CD4-positive, alpha-beta T cell treated with Interferon gamma for 1 hour (primary cell): ENCODE results near the gene FBXO45.
"Not testable (repeated sequence)": the region's sequence is repeated elsewhere in the genome, so short reads cannot be mapped to it uniquely, and the experiment has no call there.

ENCODE experiments used
- DNase-seq: peaks from one replicate; pipeline ENCODE4 v3.0.0-alpha.2; 2020

FBXO45 gene

DNA sequence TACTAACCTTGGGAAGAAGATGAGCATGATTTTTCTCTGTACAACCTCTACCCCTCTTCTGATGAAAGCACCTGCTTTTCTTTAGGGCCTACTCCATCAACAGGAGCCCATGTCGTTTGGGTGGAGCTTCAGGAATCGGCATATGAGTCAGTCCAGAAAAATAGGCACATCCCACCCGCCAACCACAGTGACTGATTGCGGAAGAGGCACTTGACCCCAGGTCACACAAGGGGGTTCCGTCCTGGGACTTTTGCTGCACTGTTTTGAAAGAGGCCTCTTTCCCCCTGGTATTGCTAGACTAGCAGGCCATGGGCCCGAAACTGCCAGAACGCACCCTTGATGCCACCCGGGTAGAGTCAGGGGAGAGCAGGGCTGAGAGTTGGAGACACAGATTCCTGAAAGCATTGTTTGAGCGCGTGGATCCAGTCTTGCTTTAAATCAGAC is 51.7 kb downstream of the FBXO45 start:
- peak; percentile 71 for DNase-seq

DNA sequence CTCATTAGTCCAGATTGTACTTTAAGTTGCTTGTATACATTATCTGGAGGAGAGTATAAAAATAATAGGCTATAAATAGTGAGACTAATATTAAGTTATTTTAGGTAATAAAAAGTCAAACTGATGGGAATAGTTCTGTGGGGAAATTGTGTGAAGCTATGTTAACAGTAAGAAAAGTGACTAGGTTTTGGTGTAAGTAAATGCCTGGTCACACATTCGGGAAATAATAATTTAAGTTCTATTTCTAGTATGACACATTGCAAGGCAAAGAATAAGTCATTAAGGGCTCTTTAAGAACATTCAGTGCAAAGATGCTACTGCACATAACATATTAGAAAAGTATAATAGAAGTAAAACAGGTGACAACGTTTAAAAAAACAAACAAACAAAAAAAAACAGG is 52.2 kb downstream of the FBXO45 start:
- no peak for DNase-seq

DNA sequence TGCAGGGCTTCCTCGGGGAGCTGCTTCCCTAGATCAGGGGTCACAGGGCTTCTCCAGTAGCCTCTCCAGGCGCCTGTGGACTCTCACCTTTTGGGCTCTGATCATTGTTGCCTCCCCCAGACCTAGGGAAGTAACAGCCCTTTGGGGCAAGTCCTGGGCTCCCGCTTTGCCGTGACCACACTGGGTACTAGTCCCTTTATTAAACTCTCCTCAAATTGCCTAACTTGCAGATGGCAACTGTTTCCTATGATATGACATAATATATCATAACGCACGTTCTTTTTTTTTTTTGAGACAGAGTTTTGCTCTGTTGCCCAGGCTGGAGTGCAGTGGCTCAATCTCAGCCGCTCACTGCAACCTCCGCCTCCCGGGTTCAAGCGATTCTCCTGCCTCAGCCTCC is 53.2 kb downstream of the FBXO45 start:
- no peak for DNase-seq

DNA sequence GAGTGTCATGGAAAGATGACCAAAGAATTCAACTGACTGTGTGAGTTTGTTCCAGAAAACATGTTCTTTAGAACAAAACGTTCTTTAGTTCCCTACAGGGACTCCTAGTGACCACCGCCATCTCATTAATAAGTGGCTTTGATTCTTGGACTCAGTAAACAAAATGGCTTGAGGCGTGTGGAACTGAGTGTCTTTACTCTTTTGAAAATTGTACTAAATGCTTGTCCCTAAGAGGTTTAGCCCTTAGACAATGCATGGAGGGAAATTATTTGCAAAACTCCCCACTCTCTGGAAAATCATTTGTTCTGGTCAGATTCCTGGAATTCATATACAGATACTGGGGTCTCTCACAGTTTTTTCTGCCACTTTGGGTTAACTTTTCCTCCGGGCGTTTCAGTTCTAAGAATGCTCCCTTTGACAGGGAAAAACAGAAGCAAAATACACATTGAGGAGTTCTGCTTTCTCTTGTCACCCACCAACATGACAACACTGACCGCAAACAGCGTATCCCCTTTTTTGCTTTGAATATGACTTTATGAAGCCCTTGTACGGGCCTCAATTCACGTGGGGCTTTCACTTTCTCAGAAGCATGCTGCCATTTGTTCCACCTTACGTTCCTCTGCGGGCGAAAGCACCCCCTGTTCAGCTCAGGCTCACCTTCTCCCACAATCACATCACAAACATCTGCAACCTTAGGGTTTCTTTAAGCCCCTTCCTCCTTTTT is 55.8 kb downstream of the FBXO45 start:
- peak; percentile 47 for DNase-seq

GRCh38 chr3:196624907-196625306 is 56.4 kb downstream of the FBXO45 start:
- DNase-seq, result peak; percentile 46

GRCh38 chr3:196625331-196625730 is 56.9 kb downstream of the FBXO45 start:
- DNase-seq, result no peak

GRCh38 chr3:196627918-196628231 is 59.4 kb downstream of the FBXO45 start:
- DNase-seq, result no peak

- no peak for DNase-seq
Measured at GRCh38 chr3:196629228-196629627, 60.8 kb downstream of the FBXO45 start.

- no peak for DNase-seq
Measured at GRCh38 chr3:196631682-196632045, 63.2 kb downstream of the FBXO45 start.

DNA sequence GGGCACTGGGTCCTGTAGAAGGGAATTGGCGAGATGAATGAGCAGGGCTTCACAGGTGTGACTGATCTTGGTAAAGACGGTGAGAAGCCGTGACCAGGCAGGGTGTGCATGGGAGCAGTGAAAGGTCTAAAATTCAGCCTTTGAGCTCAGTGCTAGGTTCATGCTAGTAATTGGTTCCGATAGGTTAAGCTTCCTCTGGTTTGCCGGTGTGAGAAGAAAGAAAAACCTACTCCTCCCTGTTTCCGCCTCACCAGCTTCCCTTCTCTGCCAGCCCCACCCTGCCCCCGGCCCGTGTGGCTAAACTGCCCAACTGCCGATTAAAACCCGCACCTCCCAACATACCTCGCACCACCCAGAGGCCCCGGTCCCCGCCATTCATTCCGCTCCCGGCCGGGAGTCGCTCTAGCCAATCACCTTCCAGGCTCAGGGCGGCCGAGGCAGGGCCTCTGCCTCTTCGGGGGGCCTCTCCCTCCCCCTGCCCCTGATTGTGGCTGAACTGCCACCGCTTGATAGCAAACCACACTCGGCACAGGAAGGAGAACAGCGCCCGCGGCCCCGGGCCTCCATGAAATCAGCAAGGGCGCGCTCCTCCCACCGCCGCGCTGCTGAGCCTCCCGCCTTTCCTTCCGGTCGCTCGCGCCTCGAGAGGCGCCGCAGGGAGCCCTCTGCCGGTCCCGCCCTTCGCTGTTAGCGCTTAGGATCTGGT is 63.7 kb downstream of the FBXO45 start:
- peak; percentile 88 for DNase-seq

DNA sequence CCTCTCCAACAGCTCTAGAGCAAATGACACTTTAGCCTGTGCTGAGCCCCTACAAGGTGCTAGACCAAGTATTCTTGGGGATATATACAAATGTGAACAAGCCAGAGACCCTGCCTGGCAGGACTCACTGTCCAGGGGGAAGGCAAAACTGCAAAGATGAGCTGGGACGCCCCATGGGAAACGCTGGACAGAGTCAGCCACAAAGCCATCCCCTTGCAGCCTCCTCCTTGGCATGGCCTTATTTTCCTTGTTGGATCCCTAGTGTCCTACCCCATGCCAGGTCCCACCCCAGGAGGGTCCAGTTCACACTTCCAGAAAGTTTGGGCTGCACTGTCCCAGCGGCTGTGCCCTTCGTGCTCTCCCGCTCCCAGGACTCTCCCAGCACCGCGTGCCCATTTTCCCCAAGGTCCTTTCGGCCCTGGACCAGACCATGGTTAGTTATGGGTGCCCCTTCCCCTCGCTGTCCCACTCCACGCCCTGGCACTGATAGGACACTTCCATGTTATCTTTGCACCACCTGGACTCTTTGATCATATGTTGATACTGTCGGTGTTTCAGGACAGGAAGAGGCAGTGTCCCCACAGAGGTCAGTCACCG is 65.2 kb downstream of the FBXO45 start:
- no peak for DNase-seq

- peak; percentile 60 for DNase-seq
Measured at GRCh38 chr3:196634224-196634623, 65.8 kb downstream of the FBXO45 start.

GRCh38 chr3:196634829-196635228 is 66.4 kb downstream of the FBXO45 start:
- DNase-seq, result no peak

DNA sequence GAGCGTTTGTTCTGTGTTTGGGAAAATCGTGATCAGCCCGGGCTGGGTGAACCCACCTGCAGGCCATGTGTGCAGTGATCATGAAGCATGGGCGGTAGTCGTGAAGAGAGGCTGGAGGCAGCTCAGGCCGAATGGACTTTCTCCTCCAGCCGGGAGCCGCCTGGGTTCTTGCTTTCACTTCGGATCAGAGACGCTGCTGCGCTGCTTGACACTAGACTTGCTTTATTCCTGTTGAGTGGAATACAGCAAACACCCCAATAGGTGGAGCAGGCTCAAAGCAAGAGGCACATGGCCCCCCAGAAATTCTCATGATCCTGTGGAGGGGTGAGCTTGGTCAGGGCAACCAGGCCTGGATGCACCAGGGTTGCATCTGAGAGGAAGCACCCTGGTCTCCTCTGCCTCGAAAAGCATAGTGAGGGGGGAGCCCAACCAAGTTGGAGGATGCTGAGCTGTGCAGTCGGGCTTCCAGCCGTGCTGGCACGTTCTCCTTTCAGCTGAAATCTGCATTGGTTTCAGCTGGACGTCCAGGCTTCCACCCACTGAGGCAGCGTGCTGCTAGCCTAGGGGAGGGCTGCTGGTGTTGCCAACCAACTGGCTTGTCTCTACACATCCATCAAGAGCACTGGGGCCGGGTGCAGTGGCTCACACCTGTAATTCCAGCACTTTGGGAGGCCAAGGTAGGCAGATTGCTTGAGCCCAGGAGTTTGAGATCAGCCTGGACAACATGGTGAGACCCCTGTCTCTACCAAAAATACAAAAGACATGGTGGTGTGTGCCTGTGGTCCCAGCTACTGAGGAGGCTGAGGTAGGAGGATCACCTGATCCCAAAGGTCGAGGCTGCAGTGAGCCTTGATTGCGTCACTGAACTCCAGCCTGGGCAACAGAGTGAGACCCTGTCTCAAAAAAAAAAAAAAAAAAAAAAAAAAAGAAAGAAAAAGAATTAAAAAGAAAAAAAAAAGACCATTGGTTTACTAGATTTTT is 68.2 kb downstream of the FBXO45 start:
- DNase-seq, result no peak

- DNase-seq, result not testable (repeated sequence)
Measured at GRCh38 chr3:196637941-196638340, 69.5 kb downstream of the FBXO45 start.
